Stimulated activated CD4-positive, alpha-beta T cell treated with anti-CD3 and anti-CD28 coated beads, Interleukin-2, amount 100 ng/mL, for 24 hours (primary cell): ENCODE measurements around the gene RALGAPA2.

ENCODE experiments used
- DNase-seq, 2 donors: peaks; one replicate each; pipeline ENCODE4 v3.0.0-alpha.2; 2020

RALGAPA2 gene

GRCh38 chr20:20393207-20394120 is 319.0 kb downstream of the RALGAPA2 start:
- no peak for DNase-seq

GRCh38 chr20:20391766-20392165 is 320.7 kb downstream of the RALGAPA2 start:
- DNase-seq = no peak

DNA sequence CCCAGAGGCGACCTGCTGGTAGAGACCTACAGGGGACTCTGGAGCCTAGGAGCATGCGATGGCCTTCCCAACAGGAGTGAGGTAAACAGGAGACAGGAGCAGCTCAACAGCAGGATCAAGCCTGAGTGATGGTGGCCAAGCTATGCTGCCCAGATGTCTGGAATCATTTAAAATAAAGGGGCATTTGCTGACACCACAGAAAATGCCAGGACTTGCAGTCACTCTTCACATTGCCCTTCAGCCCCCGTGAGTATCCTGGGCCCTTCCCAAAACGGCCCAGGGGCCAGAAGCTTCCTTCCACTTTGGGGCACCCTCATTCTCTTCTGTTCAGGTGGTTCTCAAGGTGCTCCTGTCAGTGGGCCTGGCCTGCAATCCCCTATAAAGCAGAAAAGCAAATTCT is 321.3 kb downstream of the RALGAPA2 start:
- no peak for DNase-seq

DNA sequence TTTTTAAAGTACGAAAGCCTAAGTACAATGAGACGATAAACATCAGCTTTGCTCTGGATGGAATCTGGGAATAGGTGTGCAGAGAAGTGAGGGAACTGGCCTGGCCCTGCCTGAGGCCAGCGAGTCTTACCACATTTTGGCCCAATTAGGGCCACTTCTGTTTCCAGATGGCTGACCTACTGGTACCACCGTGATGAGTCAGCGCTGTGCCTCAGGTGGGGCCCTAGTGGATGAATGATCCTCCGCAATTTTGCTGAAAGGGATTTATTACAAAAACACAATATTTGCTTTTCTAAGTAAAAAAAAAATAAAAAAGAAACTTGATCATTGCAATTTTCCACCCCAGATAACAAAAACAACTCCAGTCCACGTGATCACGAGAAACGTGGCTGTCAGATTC is 322.1 kb downstream of the RALGAPA2 start:
- DNase-seq = no peak

DNA sequence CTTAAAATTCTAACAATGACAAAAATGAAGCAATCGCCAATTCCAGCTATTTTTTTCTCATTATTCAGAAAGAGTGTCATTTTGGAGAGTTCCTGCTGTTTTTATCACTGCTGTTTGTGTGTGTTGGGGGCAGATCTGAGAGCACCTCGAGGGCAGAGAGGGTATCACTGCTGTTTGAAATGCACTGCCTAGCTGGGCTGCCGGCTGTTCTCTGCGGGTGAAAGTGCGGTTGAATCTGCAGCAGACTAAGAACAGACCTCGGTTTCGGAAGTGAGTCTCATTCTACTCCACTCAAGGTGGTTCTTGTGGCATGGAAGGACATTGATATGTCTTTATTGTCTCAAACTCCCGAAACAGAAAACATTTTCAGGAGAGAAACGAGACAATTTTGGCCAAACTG is 326.3 kb downstream of the RALGAPA2 start:
- no peak for DNase-seq

GRCh38 chr20:20375862-20376261 is 336.6 kb downstream of the RALGAPA2 start:
- no peak for DNase-seq

GRCh38 chr20:20373091-20373571 is 339.3 kb downstream of the RALGAPA2 start:
- DNase-seq = no peak

DNA sequence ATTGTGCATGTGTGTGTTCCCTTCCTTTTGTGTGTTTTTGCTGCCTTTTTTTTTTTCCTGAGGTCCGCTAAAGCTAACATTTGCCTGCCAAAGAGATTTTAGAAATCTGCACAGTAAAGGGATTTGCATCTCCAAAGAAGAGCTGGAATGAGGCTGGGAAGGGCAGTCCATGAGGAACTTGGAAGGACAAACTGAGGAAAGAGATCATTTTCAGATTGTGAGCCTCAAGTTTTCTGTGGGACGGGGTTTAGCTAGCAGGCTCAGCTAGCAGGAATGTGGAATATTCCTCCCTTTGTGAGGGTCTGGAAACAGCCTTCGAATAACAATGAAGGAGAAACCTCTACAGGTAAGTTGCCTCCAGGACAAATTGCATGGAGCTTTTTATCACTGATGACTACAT is 340.8 kb downstream of the RALGAPA2 start:
- no peak for DNase-seq

DNA sequence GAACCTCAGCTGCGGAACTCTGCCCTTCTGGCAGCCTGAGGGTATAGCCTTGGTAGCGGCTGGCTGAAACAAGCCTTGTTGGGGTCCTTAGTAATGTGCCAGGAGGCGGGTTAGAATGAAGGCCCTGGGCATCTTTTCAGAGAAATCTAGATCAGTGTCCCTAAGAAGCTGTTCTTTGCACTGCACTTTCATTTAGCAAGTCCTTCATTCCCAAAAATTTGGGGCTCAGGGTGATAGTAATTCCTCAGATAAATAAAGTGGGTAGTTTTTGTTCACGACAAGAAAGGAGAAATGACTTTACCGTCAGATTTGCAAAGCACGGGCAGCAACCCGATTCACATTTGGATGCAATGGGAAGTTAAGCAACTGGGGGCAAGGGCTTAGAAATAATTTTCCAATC is 341.4 kb downstream of the RALGAPA2 start:
- DNase-seq = no peak

- DNase-seq = no peak
Observed at GRCh38 chr20:20370094-20370575, 342.3 kb downstream of the RALGAPA2 start.

GRCh38 chr20:20369250-20370093 is 343.0 kb downstream of the RALGAPA2 start:
- DNase-seq = peak in 1 of 2 donors; percentile 43

DNA sequence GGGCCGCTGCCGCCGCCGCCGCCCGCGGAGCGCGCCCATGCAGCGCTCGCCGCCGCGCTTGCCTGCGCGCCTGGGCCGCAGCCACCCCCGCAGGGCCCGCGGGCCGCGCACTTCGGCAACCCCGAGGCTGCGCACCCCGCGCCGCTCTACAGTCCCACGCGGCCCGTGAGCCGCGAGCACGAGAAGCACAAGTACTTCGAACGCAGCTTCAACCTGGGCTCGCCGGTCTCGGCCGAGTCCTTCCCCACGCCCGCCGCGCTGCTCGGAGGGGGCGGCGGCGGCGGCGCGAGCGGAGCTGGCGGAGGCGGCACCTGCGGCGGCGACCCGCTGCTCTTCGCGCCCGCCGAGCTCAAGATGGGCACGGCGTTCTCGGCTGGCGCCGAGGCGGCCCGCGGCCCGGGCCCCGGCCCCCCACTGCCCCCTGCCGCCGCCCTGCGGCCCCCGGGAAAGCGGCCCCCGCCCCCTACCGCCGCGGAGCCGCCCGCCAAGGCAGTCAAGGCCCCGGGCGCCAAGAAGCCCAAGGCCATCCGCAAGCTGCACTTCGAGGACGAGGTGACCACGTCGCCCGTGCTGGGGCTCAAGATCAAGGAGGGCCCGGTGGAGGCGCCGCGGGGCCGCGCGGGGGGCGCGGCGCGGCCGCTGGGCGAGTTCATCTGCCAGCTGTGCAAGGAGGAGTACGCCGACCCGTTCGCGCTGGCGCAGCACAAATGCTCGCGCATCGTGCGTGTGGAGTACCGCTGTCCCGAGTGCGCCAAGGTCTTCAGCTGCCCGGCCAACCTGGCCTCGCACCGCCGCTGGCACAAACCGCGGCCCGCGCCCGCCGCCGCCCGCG is 343.8 kb downstream of the RALGAPA2 start:
- peak in 1 of 2 donors; percentile 40 for DNase-seq

- DNase-seq = peak; percentile 32 to 63
Observed at GRCh38 chr20:20367575-20368417, 344.6 kb downstream of the RALGAPA2 start, which contains the start of gene INSM1. Gene INSM1 (plus strand): TSS chr20:20368104. CDS start chr20:20368268, 164 bp downstream.

DNA sequence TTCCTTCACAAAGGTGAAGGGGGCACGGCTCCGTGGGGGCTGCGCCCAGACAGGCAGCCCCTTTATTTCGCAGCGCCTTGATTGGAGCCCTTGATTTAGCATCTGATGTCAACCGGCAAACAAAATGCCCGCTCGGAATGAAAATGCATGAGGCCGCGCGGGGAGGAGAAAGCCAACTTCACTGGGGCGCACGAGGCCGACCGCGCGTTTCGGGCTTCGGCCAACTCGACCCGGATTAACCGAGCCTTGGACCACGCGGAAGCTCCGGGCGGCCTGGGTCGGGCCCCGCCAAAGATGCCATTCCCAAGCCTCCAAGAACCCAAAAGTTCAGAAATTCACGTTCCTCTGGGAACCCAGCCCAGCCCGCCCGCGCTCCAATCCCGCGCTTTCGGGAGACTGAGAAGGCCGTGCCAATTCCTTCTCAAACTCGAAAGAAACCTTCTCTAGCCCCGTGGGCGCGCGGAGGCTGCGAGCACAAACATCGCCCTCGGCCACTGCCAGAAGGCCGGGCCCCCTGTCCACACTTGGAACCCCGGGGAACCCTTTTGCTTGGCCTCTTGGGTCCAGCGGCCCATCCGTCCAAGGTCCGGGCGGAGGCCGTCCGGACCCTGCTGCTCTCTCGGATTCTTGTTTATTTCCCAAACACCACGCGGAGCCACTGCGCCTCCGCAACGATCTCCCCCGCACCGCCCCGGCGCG is 345.4 kb downstream of the RALGAPA2 start:
- peak in 1 of 2 donors; percentile 28 for DNase-seq

DNA sequence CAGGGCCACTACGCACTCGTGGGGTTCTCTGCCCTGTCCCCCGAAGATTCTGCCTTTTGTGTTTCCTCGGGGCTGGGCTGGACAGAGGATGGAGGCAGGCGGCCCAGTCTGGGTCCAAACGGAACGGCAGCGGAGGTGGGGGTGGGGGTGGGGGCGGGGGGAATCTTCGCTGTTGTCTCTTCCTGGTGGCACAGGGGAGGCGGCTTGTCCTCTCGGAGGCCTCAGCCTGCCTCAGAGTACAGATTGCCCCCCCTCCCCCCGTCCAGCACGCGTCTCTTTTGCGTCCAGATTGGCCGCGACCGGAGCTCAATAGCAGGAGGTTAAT is 345.9 kb downstream of the RALGAPA2 start:
- no peak for DNase-seq

DNA sequence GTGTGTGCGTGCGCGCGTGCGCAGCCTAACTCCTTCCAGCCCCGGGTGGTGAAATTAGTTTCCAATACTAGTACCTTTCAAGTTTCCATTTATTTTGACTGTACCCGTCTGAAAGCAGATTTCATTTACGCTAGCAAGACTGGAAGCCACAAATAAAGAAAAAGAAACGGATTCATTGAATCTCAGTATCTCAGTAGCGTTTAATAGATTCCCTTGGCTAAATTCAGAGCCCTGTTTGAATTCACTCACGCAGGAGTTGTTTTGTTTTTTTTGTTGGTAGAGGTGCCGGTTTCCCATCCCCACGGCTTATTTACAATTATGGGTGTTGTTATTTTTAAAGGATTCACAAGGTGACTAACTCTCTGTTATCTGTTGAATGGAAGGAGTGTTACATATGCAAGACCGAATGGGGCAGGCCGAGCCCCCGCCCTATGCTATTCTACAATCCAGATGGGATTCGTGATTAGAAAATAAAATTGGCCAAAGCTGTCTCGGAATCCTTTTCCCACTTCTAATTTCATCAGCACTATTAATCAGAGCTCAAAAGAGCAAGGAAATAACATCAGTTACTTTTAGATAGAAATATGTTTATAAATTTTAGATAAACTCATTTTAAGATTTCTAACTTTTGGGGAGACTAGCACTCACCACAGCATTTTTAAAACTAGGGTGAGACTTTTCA is 346.8 kb downstream of the RALGAPA2 start:
- peak in 1 of 2 donors; percentile 48 for DNase-seq

- DNase-seq = no peak
Observed at GRCh38 chr20:20364593-20365479, 347.6 kb downstream of the RALGAPA2 start.

- peak in 1 of 2 donors; percentile 28 for DNase-seq
Observed at GRCh38 chr20:20363799-20364592, 348.4 kb downstream of the RALGAPA2 start.
